Pancreas (tissue), 10 donors: ENCODE data around the gene BMPR1B. TPM values are rescaled to one million over a fixed set of nuclear protein-coding genes. Genes with fewer than 3 reads are reported as not detected.

Experiments
- ATAC-seq, 4 donors: fragments of 200-7000 bp; cut with Tn5 transposase; one replicate each; pipeline versions ENCODE4 v1.8.0 to v1.9.1; 2020; ENCODE audit warnings: mild to moderate bottlenecking in 4 of 4, moderate library complexity in 4 of 4
- DNase-seq, 6 donors: peaks; one replicate each; pipeline ENCODE4 v3.0.0-alpha.2; 2020
- FAIRE-seq: peaks from 2 replicates; lab custom pipeline; 2012; peaks lifted over from hg19 to GRCh38; lab: Jason Lieb, UNC
- H3K27ac ChIP-seq, 4 donors: fragments of 200-600 bp; sonication (generic); 1 replicate in 3 of 4; 2 replicates in 1 of 4; pipeline versions ENCODE4 v1.5.0 to v1.8.0; 2020
- H3K27me3 ChIP-seq, 4 donors: fragments of 200-600 bp; one replicate each; pipeline ENCODE4 v1.8.0; 2021
- H3K36me3 ChIP-seq, 3 donors: fragments of 200-600 bp; sonication (generic) in 1 of 3; one replicate each; pipeline versions ENCODE4 v1.5.0 to v1.8.0; 2020 to 2021
- H3K4me1 ChIP-seq, 3 donors: fragments of 200-600 bp; one replicate each; pipeline ENCODE4 v1.8.0; 2021
- H3K4me3 ChIP-seq, 4 donors: fragments of 200-600 bp; sonication (generic) in 2 of 4; one replicate each; pipeline versions ENCODE4 v1.5.0 to v1.8.0; 2020 to 2021
- H3K9me3 ChIP-seq, 4 donors: fragments of 200-600 bp; one replicate each; pipeline ENCODE4 v1.8.0; 2021
- WGBS, 2 donors: extraction: QIAGEN DNeasy Blood & Tissue Kit; methylation state at CpG; one replicate each; pipeline ENCODE4 v1.1.7; 2013; 5-methylcytosine and 5-hydroxymethylcytosine counted together
- intact Hi-C, 3 donors: fragments of 100-400 bp; cut with DNase I; formaldehyde crosslinking; loops; one replicate each; pipeline versions ENCODE4 v1.11.1 to v1.14.2; 2022
- polyA plus RNA-seq, 2 donors: library from polyadenylated mRNA; stranded (reverse); fragments of 200-250 nt; gene quantifications; one replicate each; pipeline ENCODE4 v1.2.3, GENCODE V29; 2013
- total RNA-seq, 6 donors: library from RNA; stranded (reverse); fragmentation: NEBNext Ultra II Directional in 4 of 6; extraction: Animal tissue kit (Norgen Biotek cat#: 25700) in 4 of 6; gene quantifications; one replicate each; pipeline versions ENCODE4 v1.2.1 to v1.2.4, GENCODE V29; 2021 to 2023
- TF ChIP-seq, protein P1 (sequence below), 4 donors: fragments of 200-600 bp; sonication (generic) in 3 of 4; IDR thresholded peaks; one replicate each; pipeline versions ENCODE4 v1.5.0 to v1.8.0; 2021; ENCODE audit warnings: antibody characterized with exemption in 4 of 4
- donor health status: healthy with polysubstance abuse.
- donor health status: DM: no; HTN: no; CAD: no; lungs with moderate emphysema.
- donor health status: DM: no; HTN: no; CAD: no.
- donor health status: control.
- donor health status: control.
- donor health status: Bipolar disorder and iron deficiency.
- donor health status: DM: yes; HTN: yes; CAD: no.
- donor health status: DM: no; HTN: no; CAD: no.
- donor health status: DM: no; HTN: no; CAD: no.
- donor health status: DM: yes; HTN: yes; CAD: no.

The BMPR1B gene
- total and polyA plus RNA-seq, 8 donors: 0.46 to 3.7 (median 1.6) TPM

DNA sequence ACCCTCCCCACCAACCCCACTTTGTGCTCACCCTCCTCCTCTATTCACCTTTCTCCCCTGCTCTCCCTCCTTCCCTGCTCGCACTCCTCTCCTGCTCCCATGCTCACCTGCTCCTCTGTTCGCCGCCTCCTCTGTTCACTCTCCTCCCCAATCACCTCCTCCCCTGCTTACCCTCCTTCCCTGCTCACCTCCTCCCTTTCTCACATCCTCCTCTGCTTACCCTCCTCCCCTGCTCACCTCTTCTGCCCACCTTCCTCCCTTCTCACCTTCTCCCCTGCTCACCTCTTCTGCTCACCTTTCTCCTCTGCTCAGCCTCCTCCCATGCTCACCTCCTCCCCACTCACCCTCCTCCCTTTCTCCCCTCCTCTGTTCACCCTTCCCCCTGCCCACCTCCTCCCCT, 433.8 kb downstream of the BMPR1B start:
- intact Hi-C loops: no loop called here
- WGBS, 2 donors: 91 to 95% methylated on average over 3 of the region's 3 CpGs
- Histone ChIP-seq H3K9me3 (no peaks in the 10 kb centered on the region), H3K4me3 (no peak overlapping the region), H3K27ac (no peak overlapping the region), H3K27me3 (peaks cover 0 to 2% (median 0%) of the 10 kb centered on the region in 4 donors), H3K36me3 (no peaks in the 10 kb centered on the region), H3K4me1 (no peaks in the 10 kb centered on the region)
- ATAC-seq (no peak), DNase-seq (no peak), FAIRE-seq (no peak)
- TF ChIP-seq, protein P1, sequence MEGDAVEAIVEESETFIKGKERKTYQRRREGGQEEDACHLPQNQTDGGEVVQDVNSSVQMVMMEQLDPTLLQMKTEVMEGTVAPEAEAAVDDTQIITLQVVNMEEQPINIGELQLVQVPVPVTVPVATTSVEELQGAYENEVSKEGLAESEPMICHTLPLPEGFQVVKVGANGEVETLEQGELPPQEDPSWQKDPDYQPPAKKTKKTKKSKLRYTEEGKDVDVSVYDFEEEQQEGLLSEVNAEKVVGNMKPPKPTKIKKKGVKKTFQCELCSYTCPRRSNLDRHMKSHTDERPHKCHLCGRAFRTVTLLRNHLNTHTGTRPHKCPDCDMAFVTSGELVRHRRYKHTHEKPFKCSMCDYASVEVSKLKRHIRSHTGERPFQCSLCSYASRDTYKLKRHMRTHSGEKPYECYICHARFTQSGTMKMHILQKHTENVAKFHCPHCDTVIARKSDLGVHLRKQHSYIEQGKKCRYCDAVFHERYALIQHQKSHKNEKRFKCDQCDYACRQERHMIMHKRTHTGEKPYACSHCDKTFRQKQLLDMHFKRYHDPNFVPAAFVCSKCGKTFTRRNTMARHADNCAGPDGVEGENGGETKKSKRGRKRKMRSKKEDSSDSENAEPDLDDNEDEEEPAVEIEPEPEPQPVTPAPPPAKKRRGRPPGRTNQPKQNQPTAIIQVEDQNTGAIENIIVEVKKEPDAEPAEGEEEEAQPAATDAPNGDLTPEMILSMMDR (IDR thresholded peaks at IDR 0.05): no peak

DNA sequence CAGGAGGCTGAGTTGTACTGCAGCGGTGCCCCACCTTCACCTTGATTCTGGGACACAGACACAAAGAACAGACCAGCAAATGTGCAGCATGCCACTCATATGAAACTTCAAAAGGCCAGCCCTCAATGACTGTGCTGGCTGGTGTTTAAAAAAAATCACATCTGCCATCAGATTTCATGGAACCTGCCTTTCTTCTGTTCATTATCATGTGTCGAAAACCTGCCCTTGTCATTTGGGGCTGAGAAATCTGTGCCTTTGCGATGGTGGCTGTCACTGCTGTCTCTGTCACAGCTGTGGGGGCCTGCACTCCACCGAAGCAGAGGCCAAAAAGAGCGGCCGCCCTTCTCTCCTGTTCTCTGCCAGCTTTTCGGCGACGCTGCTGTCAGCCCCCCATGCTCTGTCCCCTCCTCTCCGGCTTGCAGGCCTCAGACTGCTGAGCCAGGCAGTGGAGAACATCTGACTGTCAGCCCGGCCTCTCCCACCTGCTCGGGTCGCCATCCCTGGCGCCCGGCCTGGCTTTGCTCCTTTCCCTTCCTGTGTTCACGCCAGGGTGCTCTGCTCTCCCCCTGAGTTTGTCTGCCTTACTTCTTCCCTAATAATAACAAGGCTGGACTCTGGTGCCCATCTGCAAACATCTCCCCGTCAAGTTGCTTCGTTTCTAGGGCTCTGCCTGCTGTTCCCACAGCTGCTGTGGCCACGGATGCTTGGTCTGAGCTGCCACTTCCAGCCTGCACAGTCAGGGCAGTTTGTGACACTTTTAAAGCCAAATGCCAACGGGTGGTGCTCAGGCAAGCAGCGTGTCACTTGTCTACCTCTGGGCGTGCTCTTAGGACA, 435.9 kb downstream of the BMPR1B start:
- H3K36me3 ChIP-seq: no peaks in the 10 kb centered on the region
- no peak overlapping the region for H3K27ac ChIP-seq
- DNase-seq: no peak
- TF ChIP-seq, protein P1 (IDR thresholded peaks at IDR 0.05): no peak
- H3K27me3 ChIP-seq: peaks cover 0 to 2% (median 0%) of the 10 kb centered on the region in 4 donors
- H3K4me3 ChIP-seq: no peak overlapping the region
- no peaks in the 10 kb centered on the region for H3K9me3 ChIP-seq
- intact Hi-C loops: no loop called here
- ATAC-seq: no peak
- no peak for FAIRE-seq
- no peaks in the 10 kb centered on the region for H3K4me1 ChIP-seq
- WGBS, 2 donors: 65 to 73% methylated on average over 22 of the region's 22 CpGs

DNA sequence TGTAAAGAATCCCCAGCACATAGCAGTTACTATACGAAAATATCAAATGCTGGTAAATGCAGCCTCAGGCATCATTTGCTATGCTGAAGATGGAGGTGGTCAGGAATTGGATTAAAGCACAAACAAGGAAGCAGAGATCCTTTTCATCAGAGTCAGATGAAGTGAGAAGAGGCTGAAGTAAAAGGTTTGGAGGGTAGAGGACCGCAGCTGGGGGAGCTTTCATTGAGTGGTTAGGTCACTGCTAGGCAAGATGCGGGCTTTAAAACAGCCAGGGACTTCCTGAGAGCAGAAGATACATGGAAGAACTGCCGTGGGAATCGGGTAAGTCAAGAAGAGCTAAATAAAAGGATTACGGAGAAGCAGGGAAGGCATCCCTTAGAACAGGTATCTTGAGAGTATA, 439.6 kb downstream of the BMPR1B start:
- TF ChIP-seq, protein P1 (IDR thresholded peaks at IDR 0.05): no peak
- WGBS, 2 donors: 69 to 73% methylated on average over 6 of the region's 6 CpGs
- H3K27me3 ChIP-seq: peaks cover 0 to 2% (median 0%) of the 10 kb centered on the region in 4 donors
- intact Hi-C loops: no loop called here
- H3K36me3 ChIP-seq: no peaks in the 10 kb centered on the region
- ATAC-seq (no peak), FAIRE-seq (no peak), DNase-seq (no peak)
- no peaks in the 10 kb centered on the region for H3K4me1 ChIP-seq
- no peak overlapping the region for H3K4me3 ChIP-seq
- no peaks in the 10 kb centered on the region for H3K9me3 ChIP-seq
- no peak overlapping the region for H3K27ac ChIP-seq

DNA sequence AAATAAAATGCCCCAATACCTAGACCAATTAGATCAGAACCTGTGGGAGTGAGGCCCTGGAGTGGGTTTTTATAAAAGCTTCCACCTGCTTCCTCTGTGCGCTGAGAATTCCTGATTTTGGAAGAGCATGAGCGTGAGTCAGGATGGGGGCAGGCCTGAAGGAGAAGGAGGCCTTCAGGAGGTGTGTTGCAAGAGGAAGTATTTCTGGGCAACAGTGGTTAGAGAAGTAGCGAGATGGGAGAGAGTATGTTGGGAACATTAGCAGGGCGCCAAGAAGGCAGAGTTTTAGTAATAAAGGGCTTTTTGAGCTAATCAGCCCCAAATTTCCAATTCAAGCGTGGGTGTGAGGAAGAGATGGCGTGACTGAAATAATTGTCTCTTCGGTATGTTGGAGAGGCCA, 441.2 kb downstream of the BMPR1B start:
- TF ChIP-seq, protein P1 (IDR thresholded peaks at IDR 0.05): no peak
- Histone ChIP-seq H3K9me3 (no peaks in the 10 kb centered on the region), H3K27ac (no peak overlapping the region), H3K4me3 (no peak overlapping the region), H3K4me1 (no peaks in the 10 kb centered on the region), H3K27me3 (peaks cover 0 to 2% (median 0%) of the 10 kb centered on the region in 4 donors), H3K36me3 (no peaks in the 10 kb centered on the region)
- FAIRE-seq (no peak), ATAC-seq (no peak), DNase-seq (no peak)
- 89 to 96% methylated on average over 7 of the region's 7 CpGs for WGBS, 2 donors
- intact Hi-C loops: no loop called here

DNA sequence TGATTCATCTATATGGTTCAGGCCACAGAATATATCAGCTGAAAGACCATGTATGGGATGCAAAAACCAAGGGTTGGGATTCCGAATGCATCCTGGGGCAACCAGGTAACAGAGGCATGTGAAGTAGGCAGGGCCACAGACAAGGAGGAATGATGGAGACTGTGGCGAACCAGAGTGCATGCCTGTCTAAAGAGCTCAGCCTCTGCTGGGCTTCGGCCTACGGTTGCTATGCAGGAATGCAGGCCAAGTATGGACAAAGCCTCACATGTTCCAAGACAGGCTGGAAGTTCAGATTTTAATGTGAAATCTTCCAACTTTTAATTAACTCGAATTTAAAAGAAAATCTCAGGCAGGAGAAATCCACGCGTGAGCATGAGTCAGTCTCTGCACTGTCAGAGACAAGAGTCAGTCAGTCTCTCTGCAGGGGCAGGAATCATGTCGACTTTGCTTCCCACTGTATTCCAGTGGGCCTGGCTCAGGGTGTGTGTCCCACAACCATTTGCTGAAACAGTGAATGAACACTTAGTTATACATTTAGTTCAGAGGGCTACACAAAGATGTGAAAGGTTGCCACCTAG, 446.6 kb downstream of the BMPR1B start:
- no peaks in the 10 kb centered on the region for H3K36me3 ChIP-seq
- no peak overlapping the region for H3K27ac ChIP-seq
- FAIRE-seq (no peak), DNase-seq (no peak), ATAC-seq (no peak)
- intact Hi-C loops: no loop called here
- no peaks in the 10 kb centered on the region for H3K27me3 ChIP-seq
- WGBS, 2 donors: 78 to 81% methylated on average over 8 of the region's 8 CpGs
- TF ChIP-seq, protein P1 (IDR thresholded peaks at IDR 0.05): no peak
- no peaks in the 10 kb centered on the region for H3K4me1 ChIP-seq
- H3K9me3 ChIP-seq: no peaks in the 10 kb centered on the region
- no peak overlapping the region for H3K4me3 ChIP-seq
